Measurements from ENCODE around the gene PLCD1. TPM values are rescaled to one million over a fixed set of nuclear protein-coding genes. Genes with fewer than 3 reads are reported as not detected.

The PLCD1 gene
- total RNA-seq, 1 experiment from 2014 or later, result 7.9 TPM

DNA sequence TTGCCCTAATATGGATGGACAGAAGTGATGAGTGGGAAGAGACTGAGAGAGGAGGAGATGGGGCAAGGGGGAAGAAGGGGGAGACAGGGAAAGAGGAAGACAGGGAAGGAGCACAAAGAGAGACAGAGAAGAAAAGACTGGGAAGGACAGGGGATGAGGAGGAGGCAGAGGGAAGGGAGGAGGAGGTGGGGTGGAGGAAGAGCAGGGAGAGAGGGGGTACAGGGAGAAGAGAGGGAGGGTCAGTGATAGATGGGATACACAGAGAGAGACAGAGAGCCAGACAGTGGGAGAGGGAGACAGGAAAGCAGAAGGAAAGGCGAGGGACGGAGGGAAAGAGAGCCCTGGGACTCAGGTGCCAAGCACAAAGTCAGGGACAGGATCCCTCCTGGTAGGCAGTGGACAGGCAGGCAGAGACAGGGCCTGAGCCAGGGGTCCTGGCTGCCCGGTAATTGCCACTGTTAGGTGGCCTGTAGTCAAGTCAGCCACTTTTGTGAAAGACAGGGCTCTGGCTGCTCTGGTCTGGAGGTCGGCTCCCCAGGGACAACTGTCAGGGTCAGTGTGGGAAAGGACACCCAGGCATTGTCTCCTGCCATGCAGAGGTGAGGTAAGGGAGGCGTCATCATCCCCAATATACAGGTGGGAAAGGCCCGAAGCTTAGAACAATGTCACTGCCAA lies 29.1 kb downstream of the PLCD1 start:
- ChIA-PET CTCF (interaction anchor here (2.4 kb wide), 1 partner anchor 26 kb away, joined by 34 read pairs; no protein-coding TSS in a partner anchor), POLR2A (no interaction called here)
- Mint-ChIP-seq H3K36me3 (ENCODE audit: insufficient read depth, unreplicated experiment) (peaks cover 17% of the 10 kb centered on the region), H3K27me3 (ENCODE audit: insufficient read depth, unreplicated experiment) (no peaks in the 10 kb centered on the region), H3K9me3 (ENCODE audit: unreplicated experiment) (no peaks in the 10 kb centered on the region), H3K4me1 (ENCODE audit: low read depth, unreplicated experiment) (peaks cover 51% of the 10 kb centered on the region), H3K27ac (ENCODE audit: unreplicated experiment) (peak overlapping the region; percentile 97), H3K4me3 (ENCODE audit: unreplicated experiment) (no peak overlapping the region)
- Histone ChIP-seq H3K27me3 (replicated peaks; ENCODE audit: control insufficient read depth, insufficient read depth, low read length) (no peaks in the 10 kb centered on the region), H3K9me3 (no peaks in the 10 kb centered on the region), H3K4me1 (peaks cover 55% of the 10 kb centered on the region), H3K36me3 (ENCODE audit: control insufficient read depth, insufficient read depth, low read length) (peaks cover 3% of the 10 kb centered on the region; the same call in 1 of the 2 replicates), H3K4me3 (ENCODE audit: low read depth, low read length) (no peak overlapping the region)
- intact Hi-C loops (cut with micrococcal nuclease; ENCODE audit: unreplicated experiment), result no loop called here
- TF ChIP-seq, protein P1, sequence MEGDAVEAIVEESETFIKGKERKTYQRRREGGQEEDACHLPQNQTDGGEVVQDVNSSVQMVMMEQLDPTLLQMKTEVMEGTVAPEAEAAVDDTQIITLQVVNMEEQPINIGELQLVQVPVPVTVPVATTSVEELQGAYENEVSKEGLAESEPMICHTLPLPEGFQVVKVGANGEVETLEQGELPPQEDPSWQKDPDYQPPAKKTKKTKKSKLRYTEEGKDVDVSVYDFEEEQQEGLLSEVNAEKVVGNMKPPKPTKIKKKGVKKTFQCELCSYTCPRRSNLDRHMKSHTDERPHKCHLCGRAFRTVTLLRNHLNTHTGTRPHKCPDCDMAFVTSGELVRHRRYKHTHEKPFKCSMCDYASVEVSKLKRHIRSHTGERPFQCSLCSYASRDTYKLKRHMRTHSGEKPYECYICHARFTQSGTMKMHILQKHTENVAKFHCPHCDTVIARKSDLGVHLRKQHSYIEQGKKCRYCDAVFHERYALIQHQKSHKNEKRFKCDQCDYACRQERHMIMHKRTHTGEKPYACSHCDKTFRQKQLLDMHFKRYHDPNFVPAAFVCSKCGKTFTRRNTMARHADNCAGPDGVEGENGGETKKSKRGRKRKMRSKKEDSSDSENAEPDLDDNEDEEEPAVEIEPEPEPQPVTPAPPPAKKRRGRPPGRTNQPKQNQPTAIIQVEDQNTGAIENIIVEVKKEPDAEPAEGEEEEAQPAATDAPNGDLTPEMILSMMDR (IDR thresholded peaks at IDR 0.05; ENCODE audit: insufficient read depth in 1 of 2, low read depth in 1 of 2, low read length in 1 of 2, severe bottlenecking in 1 of 2, unreplicated experiment in 1 of 2), result no peak
- DNase-seq, result peak in 1 of 2 experiments; percentile 26
- no TSS peak for BruUV-seq (replicated peaks)

DNA sequence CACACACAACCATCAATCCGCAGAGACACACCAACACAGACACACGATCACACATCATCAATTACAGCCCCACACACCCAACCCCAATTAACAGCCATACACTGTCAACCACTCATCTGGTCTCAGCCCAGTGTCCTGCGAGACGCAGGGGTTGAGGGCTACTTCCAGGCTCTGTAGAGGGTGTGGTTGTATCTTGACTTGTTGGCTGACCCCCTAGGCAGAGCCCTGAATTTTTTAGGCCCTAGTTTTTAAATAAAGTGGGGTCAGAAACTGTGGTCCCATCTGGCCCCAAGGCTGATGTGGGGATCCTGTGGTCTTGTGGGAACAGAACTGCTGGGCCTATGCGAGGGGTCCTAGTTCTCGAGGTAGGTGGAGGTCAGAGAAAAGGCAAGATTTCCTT lies 29.6 kb downstream of the PLCD1 start:
- POLR2A ChIA-PET, result no interaction called here
- intact Hi-C loops (cut with micrococcal nuclease; ENCODE audit: unreplicated experiment), result no loop called here

DNA sequence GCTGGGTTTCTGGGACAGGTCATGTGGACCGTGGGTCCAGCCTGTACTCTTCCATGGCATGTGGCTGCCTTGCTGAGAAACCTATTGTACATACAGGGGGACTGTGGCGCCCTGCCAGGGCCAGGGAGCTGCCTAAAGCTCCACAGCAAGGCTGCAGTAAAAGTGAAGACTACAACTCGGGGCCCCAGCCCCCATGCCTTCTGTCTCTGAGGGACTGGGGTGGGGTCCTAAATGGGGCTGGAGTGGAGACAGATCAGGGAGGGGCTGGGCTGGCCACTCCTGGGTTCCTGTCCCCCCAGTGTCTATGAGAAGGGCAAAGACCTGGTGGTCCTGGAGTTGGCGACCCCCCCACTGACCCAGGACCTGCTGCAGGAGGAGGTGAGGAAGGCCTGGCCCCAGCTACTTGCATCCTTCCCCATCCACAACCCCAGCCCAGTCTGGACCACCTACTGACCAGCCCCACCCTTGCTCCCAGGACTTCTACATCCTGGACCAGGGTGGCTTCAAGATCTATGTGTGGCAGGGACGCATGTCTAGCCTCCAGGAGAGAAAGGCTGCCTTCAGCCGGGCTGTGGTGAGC lies 31.6 kb downstream of the PLCD1 start:
- TF ChIP-seq, protein P1 (IDR thresholded peaks at IDR 0.05; ENCODE audit: insufficient read depth in 1 of 2, low read depth in 1 of 2, low read length in 1 of 2, severe bottlenecking in 1 of 2, unreplicated experiment in 1 of 2), result no peak
- Mint-ChIP-seq H3K36me3 (ENCODE audit: insufficient read depth, unreplicated experiment) (peaks cover 16% of the 10 kb centered on the region), H3K4me3 (ENCODE audit: unreplicated experiment) (peak overlapping the region; percentile 80), H3K9me3 (ENCODE audit: unreplicated experiment) (no peaks in the 10 kb centered on the region), H3K4me1 (ENCODE audit: low read depth, unreplicated experiment) (peaks cover 44% of the 10 kb centered on the region), H3K27ac (ENCODE audit: unreplicated experiment) (peak overlapping the region; percentile 97), H3K27me3 (ENCODE audit: insufficient read depth, unreplicated experiment) (no peaks in the 10 kb centered on the region)
- BruUV-seq (replicated peaks), result no TSS peak
- peaks cover 2% of the 10 kb centered on the region; the same call in 1 of the 2 replicates for H3K36me3 ChIP-seq (ENCODE audit: control insufficient read depth, insufficient read depth, low read length)
- DNase-seq, result peak in 1 of 2 experiments; percentile 20
- H3K9me3 ChIP-seq, result no peaks in the 10 kb centered on the region
- CTCF ChIA-PET, result interaction anchor here (1.3 to 1.5 kb wide), 3 partner anchors 11 to 142 kb away, joined by 3 to 12 read pairs (median 9); no protein-coding TSS in a partner anchor
- intact Hi-C loops (cut with micrococcal nuclease; ENCODE audit: unreplicated experiment), result loop anchor here (1.0 kb wide), 1 partner anchor 24 kb away; no protein-coding TSS in a partner anchor
- no peaks in the 10 kb centered on the region for H3K27me3 ChIP-seq (replicated peaks; ENCODE audit: control insufficient read depth, insufficient read depth, low read length)
- POLR2A ChIA-PET, result interaction anchor here (1.8 kb wide), 1 partner anchor 24 kb away, joined by 5 read pairs; no protein-coding TSS in a partner anchor
- H3K4me1 ChIP-seq, result peaks cover 57% of the 10 kb centered on the region
- H3K4me3 ChIP-seq (ENCODE audit: low read depth, low read length), result peak overlapping the region; percentile 60

More for the DNA sequence above, 29.6 kb downstream of the PLCD1 start:
- no peaks in the 10 kb centered on the region for H3K9me3 Mint-ChIP-seq (ENCODE audit: unreplicated experiment)
- H3K4me3 Mint-ChIP-seq (ENCODE audit: unreplicated experiment), result no peak overlapping the region
- no peak for DNase-seq
- H3K27me3 ChIP-seq (replicated peaks; ENCODE audit: control insufficient read depth, insufficient read depth, low read length), result no peaks in the 10 kb centered on the region
- TF ChIP-seq, protein P1 (IDR thresholded peaks at IDR 0.05; ENCODE audit: insufficient read depth in 1 of 2, low read depth in 1 of 2, low read length in 1 of 2, severe bottlenecking in 1 of 2, unreplicated experiment in 1 of 2), result no peak
- no peaks in the 10 kb centered on the region for H3K27me3 Mint-ChIP-seq (ENCODE audit: insufficient read depth, unreplicated experiment)
- H3K4me1 ChIP-seq, result peaks cover 56% of the 10 kb centered on the region
- H3K36me3 Mint-ChIP-seq (ENCODE audit: insufficient read depth, unreplicated experiment), result peaks cover 16% of the 10 kb centered on the region
- CTCF ChIA-PET, result no interaction called here
- peak overlapping the region; percentile 97 for H3K27ac Mint-ChIP-seq (ENCODE audit: unreplicated experiment)
- peaks cover 3% of the 10 kb centered on the region; the same call in 1 of the 2 replicates for H3K36me3 ChIP-seq (ENCODE audit: control insufficient read depth, insufficient read depth, low read length)
- peaks cover 51% of the 10 kb centered on the region for H3K4me1 Mint-ChIP-seq (ENCODE audit: low read depth, unreplicated experiment)
- no peak overlapping the region for H3K4me3 ChIP-seq (ENCODE audit: low read depth, low read length)
- H3K9me3 ChIP-seq, result no peaks in the 10 kb centered on the region
- BruUV-seq (replicated peaks), result TSS peak; percentile 36
